Activated CD4-positive, alpha-beta T cell treated with anti-CD3 and anti-CD28 coated beads for 36 hours (primary cell): ENCODE results near the gene CCDC78. TPM values are rescaled to one million over a fixed set of nuclear protein-coding genes. Genes with fewer than 3 reads are reported as not detected.

ENCODE experiments used
- ATAC-seq: fragments of 200-7000 bp; cut with Tn5 transposase; one replicate; pipeline ENCODE4 v1.10.0; 2021; ENCODE audit warnings: mild to moderate bottlenecking, moderate library complexity
- CTCF ChIA-PET: fragments of 350-600 bp; sonication (Branson Sonifier 250); formaldehyde crosslinking; loops from one replicate; lab custom pipeline; 2021; ENCODE audit warnings: antibody characterized with exemption; lab: Charles Lee
- POLR2A ChIA-PET: fragments of 350-600 bp; sonication (Branson Sonifier 250); formaldehyde crosslinking; loops from one replicate; lab custom pipeline; 2021; ENCODE audit warnings: antibody characterized with exemption, inconsistent platforms; lab: Charles Lee
- DNase-seq: peaks from one replicate; pipeline ENCODE4 v3.0.0-alpha.2; 2020
- H3K27ac Mint-ChIP-seq: one replicate; pipeline ENCODE4 v1.8.0; 2021; ENCODE audit warnings: mixed read lengths
- H3K27me3 Mint-ChIP-seq: one replicate; pipeline ENCODE4 v1.8.0; 2021; ENCODE audit warnings: mixed read lengths
- H3K36me3 Mint-ChIP-seq: one replicate; pipeline ENCODE4 v1.8.0; 2021; ENCODE audit warnings: low read depth, mixed read lengths
- H3K4me1 Mint-ChIP-seq: one replicate; pipeline ENCODE4 v1.8.0; 2021; ENCODE audit warnings: mixed read lengths
- H3K4me3 Mint-ChIP-seq: one replicate; pipeline ENCODE4 v1.8.0; 2021; ENCODE audit warnings: mild to moderate bottlenecking, moderate library complexity, mixed read lengths
- H3K9me3 Mint-ChIP-seq: one replicate; pipeline ENCODE4 v1.8.0; 2021; ENCODE audit warnings: low read depth, mixed read lengths
- intact Hi-C, 2 experiments: fragments of 100-400 bp; cut with DNase I in 1 of 2; cut with micrococcal nuclease in 1 of 2; formaldehyde crosslinking; loops; one replicate each; pipeline versions ENCODE4 v1.14.2 to v1.15.1; 2022 to 2024; cut with DNase I, micrococcal nuclease
- total RNA-seq, 2 experiments: library from RNA; stranded (reverse); gene quantifications; one replicate each; pipeline ENCODE4 v1.2.3, GENCODE V29; 2021

The CCDC78 gene
- total RNA-seq, 2 experiments from 2014 or later: 1.8 to 2.4 TPM

- peak overlapping the region; percentile 47 for H3K27ac Mint-ChIP-seq
- H3K27me3 Mint-ChIP-seq: no peaks in the 10 kb centered on the region
- intact Hi-C loops: loop anchor here (1.0 to 5.0 kb wide), 12 partner anchors 10 to 1092 kb away; partner anchors contain the start of genes METTL26 (in 2 of the 2), ANTKMT (in 1 of the 2), CAPN15 (in 1 of the 2) and CHTF18 (in 1 of the 2)
- ATAC-seq (no peak), DNase-seq (no peak)
- peak overlapping the region; percentile 76 for H3K4me3 Mint-ChIP-seq
- ChIA-PET CTCF (interaction anchor here (1.0 kb wide), 1 partner anchor 37 kb away, joined by 4 read pairs; no protein-coding TSS in a partner anchor), POLR2A (no interaction called here)
- peaks cover 24% of the 10 kb centered on the region for H3K36me3 Mint-ChIP-seq
- no peaks in the 10 kb centered on the region for H3K9me3 Mint-ChIP-seq
- H3K4me1 Mint-ChIP-seq: peaks cover 35% of the 10 kb centered on the region
Observed at GRCh38 chr16:680625-680945, 45.7 kb downstream of the CCDC78 start.

- peak within 1 kb of the TSS; percentile 73 for H3K27ac Mint-ChIP-seq
- H3K9me3 Mint-ChIP-seq: no peaks in the 10 kb centered on the region
- DNase-seq: peak; percentile 96
- H3K36me3 Mint-ChIP-seq: peaks cover 21% of the 10 kb centered on the region
- ChIA-PET POLR2A (interaction anchor here (1.0 kb wide), 1 partner anchor 740 kb away, joined by 3 read pairs; the partner anchor contains the start of gene UQCC4), CTCF (no interaction called here)
- peak; percentile 52 for ATAC-seq
- intact Hi-C loops: loop anchor here (1.0 to 5.0 kb wide), 16 partner anchors 10 to 1092 kb away; partner anchors contain the start of genes METTL26 (in 2 of the 2), ANTKMT (in 1 of the 2), AXIN1 (in 1 of the 2) and CAPN15 (in 1 of the 2)
- peak within 1 kb of the TSS; percentile 76 for H3K4me3 Mint-ChIP-seq
- H3K4me1 Mint-ChIP-seq: peaks cover 37% of the 10 kb centered on the region
- H3K27me3 Mint-ChIP-seq: peaks cover 2% of the 10 kb centered on the region
Observed at GRCh38 chr16:679814-680624, 46.2 kb downstream of the CCDC78 start, which contains the start of gene STUB1. Gene STUB1, plus strand, starts transcription at chr16:680410. Its CDS starts 116 bp downstream, at chr16:680526.

GRCh38 chr16:678858-679813 lies 47.1 kb downstream of the CCDC78 start:
- H3K36me3 Mint-ChIP-seq: peaks cover 20% of the 10 kb centered on the region
- H3K4me1 Mint-ChIP-seq: peaks cover 36% of the 10 kb centered on the region
- ATAC-seq (peak; percentile 9), DNase-seq (peak; percentile 72)
- ChIA-PET POLR2A (interaction anchor here (1.0 kb wide), 2 partner anchors 109 to 741 kb away, joined by 3 to 4 read pairs; partner anchors contain the start of genes CHTF18, RPUSD1 and UQCC4), CTCF (interaction anchor here (0.7 to 0.8 kb wide), 2 partner anchors 9 to 11 kb away, joined by 3 to 5 read pairs; partner anchors contain the start of gene RHOT2)
- peak overlapping the region; percentile 76 for H3K4me3 Mint-ChIP-seq
- no peaks in the 10 kb centered on the region for H3K9me3 Mint-ChIP-seq
- intact Hi-C loops: loop anchor here in 1 of 2 experiments (1.0 kb wide), 4 partner anchors 11 to 327 kb away; partner anchors contain the start of genes AXIN1, MCRIP2 and RHOT2
- H3K27ac Mint-ChIP-seq: peak overlapping the region; percentile 33
- peaks cover 2% of the 10 kb centered on the region for H3K27me3 Mint-ChIP-seq

- intact Hi-C loops: no loop called here
- ChIA-PET POLR2A (interaction anchor here (1.0 kb wide), 1 partner anchor 110 kb away, joined by 4 read pairs; the partner anchor contains the start of genes CHTF18 and RPUSD1), CTCF (interaction anchor here (0.7 to 0.8 kb wide), 2 partner anchors 8 to 10 kb away, joined by 3 to 5 read pairs; partner anchors contain the start of gene RHOT2)
- Mint-ChIP-seq H3K27me3 (peaks cover 2% of the 10 kb centered on the region), H3K27ac (no peak overlapping the region), H3K9me3 (no peaks in the 10 kb centered on the region), H3K4me3 (no peak overlapping the region), H3K4me1 (peaks cover 35% of the 10 kb centered on the region), H3K36me3 (peaks cover 18% of the 10 kb centered on the region)
- DNase-seq (no peak), ATAC-seq (no peak)
Observed at GRCh38 chr16:678209-678857, 47.9 kb downstream of the CCDC78 start.

GRCh38 chr16:677316-678190 lies 48.7 kb downstream of the CCDC78 start:
- no peak for DNase-seq
- peaks cover 18% of the 10 kb centered on the region for H3K36me3 Mint-ChIP-seq
- H3K4me1 Mint-ChIP-seq: peaks cover 27% of the 10 kb centered on the region
- no peak overlapping the region for H3K27ac Mint-ChIP-seq
- peaks cover 2% of the 10 kb centered on the region for H3K27me3 Mint-ChIP-seq
- intact Hi-C loops: no loop called here
- no peak for ATAC-seq
- no peak overlapping the region for H3K4me3 Mint-ChIP-seq
- ChIA-PET POLR2A (interaction anchor here (0.5 kb wide), 1 partner anchor 285 kb away, joined by 4 read pairs; no protein-coding TSS in a partner anchor), CTCF (no interaction called here)
- no peaks in the 10 kb centered on the region for H3K9me3 Mint-ChIP-seq

GRCh38 chr16:676913-677312 lies 49.3 kb downstream of the CCDC78 start:
- H3K4me3 Mint-ChIP-seq: no peak overlapping the region
- DNase-seq: no peak
- H3K9me3 Mint-ChIP-seq: no peaks in the 10 kb centered on the region
- intact Hi-C loops: no loop called here
- H3K36me3 Mint-ChIP-seq: peaks cover 14% of the 10 kb centered on the region
- ATAC-seq: no peak
- CTCF ChIA-PET: no interaction called here
- no peak overlapping the region for H3K27ac Mint-ChIP-seq
- peaks cover 21% of the 10 kb centered on the region for H3K4me1 Mint-ChIP-seq
- POLR2A ChIA-PET: no interaction called here
- peaks cover 2% of the 10 kb centered on the region for H3K27me3 Mint-ChIP-seq

- Mint-ChIP-seq H3K27ac (no peak overlapping the region), H3K4me1 (peaks cover 17% of the 10 kb centered on the region), H3K36me3 (peaks cover 11% of the 10 kb centered on the region), H3K9me3 (no peaks in the 10 kb centered on the region), H3K27me3 (peaks cover 2% of the 10 kb centered on the region), H3K4me3 (no peak overlapping the region)
- no peak for DNase-seq
- ChIA-PET POLR2A (no interaction called here), CTCF (interaction anchor here (1.2 kb wide), 1 partner anchor 40 kb away, joined by 3 read pairs; the partner anchor contains the start of gene METTL26)
- intact Hi-C loops: no loop called here
- no peak for ATAC-seq
Observed at GRCh38 chr16:676565-676902, 49.7 kb downstream of the CCDC78 start.

GRCh38 chr16:675884-676564 lies 50.2 kb downstream of the CCDC78 start:
- intact Hi-C loops: no loop called here
- CTCF ChIA-PET: interaction anchor here (1.2 kb wide), 1 partner anchor 39 kb away, joined by 3 read pairs; the partner anchor contains the start of gene METTL26
- no peak for DNase-seq
- peaks cover 9% of the 10 kb centered on the region for H3K36me3 Mint-ChIP-seq
- H3K4me3 Mint-ChIP-seq: no peak overlapping the region
- peaks cover 2% of the 10 kb centered on the region for H3K27me3 Mint-ChIP-seq
- peaks cover 12% of the 10 kb centered on the region for H3K4me1 Mint-ChIP-seq
- H3K9me3 Mint-ChIP-seq: no peaks in the 10 kb centered on the region
- POLR2A ChIA-PET: no interaction called here
- no peak overlapping the region for H3K27ac Mint-ChIP-seq
- ATAC-seq: no peak

GRCh38 chr16:674968-675883 lies 51.0 kb downstream of the CCDC78 start, which contains the start of gene RHBDL1:
Gene RHBDL1, plus strand, starts transcription at chr16:675671. Its CDS starts 120 bp downstream, at chr16:675791.
- Mint-ChIP-seq H3K4me3 (no peak within 1 kb of the TSS), H3K36me3 (peaks cover 10% of the 10 kb centered on the region), H3K4me1 (peaks cover 11% of the 10 kb centered on the region), H3K27ac (no peak within 1 kb of the TSS), H3K27me3 (peaks cover 2% of the 10 kb centered on the region), H3K9me3 (no peaks in the 10 kb centered on the region)
- intact Hi-C loops: no loop called here
- DNase-seq (peak; percentile 45), ATAC-seq (no peak)
- ChIA-PET CTCF (interaction anchor here (1.2 kb wide), 1 partner anchor 39 kb away, joined by 3 read pairs; the partner anchor contains the start of gene METTL26), POLR2A (no interaction called here)
